Measurements from ENCODE around the gene SEMA6A. TPM values are rescaled to one million over a fixed set of nuclear protein-coding genes. Genes with fewer than 3 reads are reported as not detected.

The SEMA6A gene
- total and polyA plus RNA-seq, 9 of the 15 experiments (the other 6 are each of a cell fraction or from before 2014, with no cell fraction given) = 0.04 to 0.42 (median 0.18) TPM; not detected in 5

GRCh38 chr5:116614603-116614920 lies 39.9 kb upstream of the SEMA6A start (continued):
- TF ChIP-seq BRF2 (IDR thresholded peaks at IDR 0.05; ENCODE audit: borderline replicate concordance, insufficient read depth, insufficient read length) = no peak

GRCh38 chr5:116613445-116613844 lies 38.8 kb upstream of the SEMA6A start:
- Histone ChIP-seq H3K4me3 (no peak overlapping the region), H3K4me2 (ENCODE audit: insufficient read depth, low read length) (no peak overlapping the region), H3K79me2 (ENCODE audit: control insufficient read depth, insufficient read depth, low read length) (no peaks in the 10 kb centered on the region), H2AFZ (ENCODE audit: low read depth, low read length) (no peak overlapping the region), H3K36me3 (ENCODE audit: control insufficient read depth, insufficient read depth, low read length) (no peaks in the 10 kb centered on the region), H4K20me1 (replicated peaks; ENCODE audit: control insufficient read depth, insufficient read depth, low read length) (no peaks in the 10 kb centered on the region), H3K27ac (ENCODE audit: extremely low read depth, low read depth, low read length) (no peak overlapping the region), H3K9ac (ENCODE audit: insufficient read depth in 1 of 2, low read depth in 2 of 2, low read length in 2 of 2) (no peak overlapping the region), H3K9me3 (replicated peaks; ENCODE audit: control insufficient read depth, insufficient read depth, low read depth, low read length) (no peaks in the 10 kb centered on the region), H3K9me1 (ENCODE audit: control insufficient read depth, insufficient read depth, low read length) (no peaks in the 10 kb centered on the region), H3K4me1 (replicated peaks in 1 of 2; ENCODE audit: control insufficient read depth in 2 of 2, insufficient read depth in 2 of 2, low read length in 2 of 2) (no peaks in the 10 kb centered on the region), H3K27me3 (ENCODE audit: control insufficient read depth in 2 of 2, insufficient read depth in 2 of 2, low read length in 2 of 2) (0 out of 5 replicates have a peak, but pooled peaks cover 0 to 4% of the 10 kb centered on the region in 2 experiments)
- no peak for TF ChIP-seq TSC22D4 (tag; IDR thresholded peaks at IDR 0.05)
- no peak for TF ChIP-seq CUX1 (CRISPR knock-in tag; IDR thresholded peaks at IDR 0.05)
- no peak for TF ChIP-seq NFIC (IDR thresholded peaks at IDR 0.05)
- no peak for TF ChIP-seq RFX1 (IDR thresholded peaks at IDR 0.05)
- no peak for TF ChIP-seq TAF1 (IDR thresholded peaks at IDR 0.05; ENCODE audit: control insufficient read depth, extremely low read depth, insufficient read depth, low read length, severe bottlenecking)
- no peak for TF ChIP-seq BDP1 (IDR thresholded peaks at IDR 0.05; ENCODE audit: insufficient read depth, insufficient read length)
- TF ChIP-seq NFE2 (IDR thresholded peaks at IDR 0.05; ENCODE audit: low read depth) = no peak
- ChIA-PET CTCF (ENCODE audit: low intra/inter-chr PET ratio) (no interaction called here), POLR2A (no interaction called here)
- intact Hi-C loops (cut with micrococcal nuclease) = no loop called here
- BruUV-seq (replicated peaks) = no TSS peak
- DNase-seq (ENCODE audit: extremely low read depth in 1 of 4, low spot score in 3 of 4) = no peak
- no peak for ATAC-seq
- in situ Hi-C loops (cut with MboI) = no loop called here
- 14% methylated on average over 1 of the region's 1 CpG for WGBS (ENCODE audit: insufficient coverage, low coverage, missing lambda C conversion rate)
- no peak for FAIRE-seq

All from K562 (cell line).